Measurements from ENCODE around the gene EXOC7. TPM values are rescaled to one million over a fixed set of nuclear protein-coding genes. Genes with fewer than 3 reads are reported as not detected.
"Not testable (repeated sequence)": the region's sequence is repeated elsewhere in the genome, so short reads cannot be mapped to it uniquely, and the experiment has no call there.

EXOC7 gene
- total and polyA plus RNA-seq, 5 experiments from 2014 or later = 46.0 to 210 (median 62.6) TPM

DNA sequence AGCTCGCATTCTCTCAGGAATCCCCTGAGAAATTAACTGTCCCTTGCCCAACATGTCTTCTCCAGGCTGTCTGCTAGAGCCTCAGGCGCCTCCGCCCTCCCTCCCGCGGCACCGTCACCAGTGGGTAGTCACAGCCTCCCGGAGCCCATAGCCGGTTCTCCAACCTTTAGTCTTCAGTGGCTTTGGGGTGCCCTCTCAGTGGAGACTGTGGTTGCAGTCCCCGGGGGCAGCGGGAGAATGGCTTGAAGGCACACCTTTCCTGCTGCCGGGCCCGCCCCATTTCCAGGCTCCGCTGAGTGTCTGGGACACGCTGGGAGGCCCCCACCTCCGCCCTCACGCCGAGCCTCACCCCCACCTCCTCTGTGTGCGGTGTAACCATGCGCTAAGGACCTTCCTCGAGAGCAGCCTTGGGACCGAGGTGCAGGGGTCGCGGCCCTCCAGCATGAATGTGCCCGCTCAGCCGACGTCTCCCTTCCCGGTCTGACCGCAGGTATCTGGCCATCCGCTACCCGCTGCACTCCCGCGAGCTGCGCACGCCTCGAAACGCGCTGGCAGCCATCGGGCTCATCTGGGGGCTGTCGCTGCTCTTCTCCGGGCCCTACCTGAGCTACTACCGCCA, 27.3 kb downstream of the EXOC7 start:
- Mint-ChIP-seq H3K9me3 (peaks cover 0 to 3% (median 0%) of the 10 kb centered on the region in 9 donors), H3K4me3 (peak overlapping the region; percentile 75 to 94 (median 89)), H3K27me3 (peaks cover 10 to 32% (median 20%) of the 10 kb centered on the region in 5 donors), H3K36me3 (peaks cover 0 to 4% (median 0%) of the 10 kb centered on the region in 3 donors), H3K27ac (peak overlapping the region in 8 of 10 donors; percentile 84 to 97 (median 92)), H3K4me1 (peaks cover 28 to 70% (median 61%) of the 10 kb centered on the region in 4 donors)
- POLR2A ChIA-PET = interaction anchor here (0.5 to 2.4 kb wide), 7 partner anchors 38 to 292 kb away, joined by 3 to 8 read pairs (median 4); partner anchors contain the start of gene UNK
- peak in 2 of 10 donors; percentile 12 to 28 for DNase-seq
- ATAC-seq = no peak

DNA sequence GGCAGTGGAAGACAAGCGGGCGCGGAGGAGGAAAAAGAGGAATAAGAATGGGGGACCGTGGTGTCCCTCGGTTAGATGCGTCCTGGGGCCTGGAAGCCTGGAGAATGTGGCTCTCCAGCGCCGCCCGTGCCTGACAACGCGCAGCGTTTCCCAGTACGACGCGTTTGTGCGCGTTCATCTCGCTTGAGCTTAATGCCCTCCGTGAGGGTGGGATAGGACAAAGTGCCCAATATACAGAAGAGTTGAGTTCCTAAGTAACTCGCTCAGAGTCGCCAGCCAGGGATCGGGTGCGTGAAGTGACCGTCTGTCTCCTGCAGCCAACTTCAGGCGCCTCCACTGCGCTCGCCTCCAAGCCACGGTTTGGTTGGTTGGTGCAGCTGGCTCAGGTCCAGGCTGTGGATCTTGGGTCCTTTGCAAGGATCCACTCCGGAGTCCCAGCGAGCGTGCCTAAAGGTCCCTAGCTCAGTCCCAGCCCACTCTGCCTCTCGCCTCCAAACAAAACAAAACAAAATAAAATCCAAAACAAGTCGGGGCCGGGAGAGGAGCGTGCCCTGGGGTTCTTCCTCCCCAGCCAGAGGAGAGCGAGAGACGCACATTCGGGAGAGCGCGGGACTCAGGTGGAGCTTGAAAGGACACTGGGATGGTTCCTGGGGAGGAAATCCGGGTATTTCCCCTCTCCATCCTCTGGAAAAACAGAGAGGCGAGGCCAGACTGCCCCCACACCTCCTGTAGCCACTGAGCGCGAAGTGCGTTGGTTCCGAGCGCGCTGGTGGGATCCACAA, 28.0 kb downstream of the EXOC7 start:
- peaks cover 29 to 72% (median 67%) of the 10 kb centered on the region in 4 donors for H3K4me1 Mint-ChIP-seq
- H3K27ac Mint-ChIP-seq = peak overlapping the region in 9 of 10 donors; percentile 19 to 81 (median 53)
- ATAC-seq (no peak), DNase-seq (no peak)
- peaks cover 0 to 4% (median 0%) of the 10 kb centered on the region in 3 donors for H3K36me3 Mint-ChIP-seq
- peaks cover 10 to 32% (median 20%) of the 10 kb centered on the region in 5 donors for H3K27me3 Mint-ChIP-seq
- H3K4me3 Mint-ChIP-seq = peak overlapping the region; percentile 75 to 94 (median 86)
- peaks cover 0 to 3% (median 0%) of the 10 kb centered on the region in 9 donors for H3K9me3 Mint-ChIP-seq
- POLR2A ChIA-PET = interaction anchor here (0.5 to 1.6 kb wide), 4 partner anchors 61 to 291 kb away, joined by 3 to 7 read pairs (median 4); partner anchors contain the start of gene UNK

DNA sequence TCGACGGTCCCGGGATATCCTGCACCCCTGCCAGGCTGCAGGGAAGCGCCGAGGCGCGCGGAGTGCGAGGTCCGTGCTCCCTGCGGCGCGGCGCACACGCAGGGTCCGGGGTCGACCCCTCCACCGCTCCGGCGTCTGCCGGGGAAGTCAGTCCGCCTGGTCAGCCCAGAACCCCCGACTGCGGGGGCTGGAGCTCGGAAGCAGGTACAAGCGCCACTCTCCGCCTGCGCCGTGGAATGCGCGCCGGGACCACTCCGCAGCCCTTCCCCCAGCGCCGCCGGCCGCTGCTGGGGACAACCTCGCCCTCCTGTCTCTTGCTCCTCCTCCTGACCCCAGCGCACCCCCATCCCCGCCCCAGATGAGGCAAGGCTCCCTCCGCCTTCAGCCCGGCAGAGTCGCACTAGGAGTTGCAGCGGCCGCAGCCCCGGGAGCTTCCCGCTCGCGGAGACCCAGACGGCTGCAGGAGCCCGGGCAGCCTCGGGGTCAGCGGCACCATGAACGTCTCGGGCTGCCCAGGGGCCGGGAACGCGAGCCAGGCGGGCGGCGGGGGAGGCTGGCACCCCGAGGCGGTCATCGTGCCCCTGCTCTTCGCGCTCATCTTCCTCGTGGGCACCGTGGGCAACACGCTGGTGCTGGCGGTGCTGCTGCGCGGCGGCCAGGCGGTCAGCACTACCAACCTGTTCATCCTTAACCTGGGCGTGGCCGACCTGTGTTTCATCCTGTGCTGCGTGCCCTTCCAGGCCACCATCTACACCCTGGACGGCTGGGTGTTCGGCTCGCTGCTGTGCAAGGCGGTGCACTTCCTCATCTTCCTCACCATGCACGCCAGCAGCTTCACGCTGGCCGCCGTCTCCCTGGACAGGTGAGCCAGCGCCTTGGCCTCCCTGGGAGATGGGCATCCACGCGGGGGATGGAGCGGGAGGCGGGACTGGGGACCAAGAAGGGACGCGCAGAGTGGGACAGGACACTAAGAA, 28.9 kb downstream of the EXOC7 start, which contains the start of gene GALR2:
TSS of gene GALR2 (plus strand) at position 392 of the 974 bp plus-strand sequence. CDS start at position 495, 103 bp downstream.
- H3K27me3 Mint-ChIP-seq = peaks cover 10 to 32% (median 20%) of the 10 kb centered on the region in 5 donors
- H3K36me3 Mint-ChIP-seq = peaks cover 0 to 11% (median 0%) of the 10 kb centered on the region in 3 donors
- peak within 1 kb of the TSS in 8 of 10 donors; percentile 19 to 81 (median 66) for H3K27ac Mint-ChIP-seq
- no peak for ATAC-seq
- POLR2A ChIA-PET = interaction anchor here (1.1 to 1.6 kb wide), 2 partner anchors 28 to 61 kb away, joined by 3 to 5 read pairs; no protein-coding TSS in a partner anchor
- no peak for DNase-seq
- peaks cover 29 to 70% (median 68%) of the 10 kb centered on the region in 4 donors for H3K4me1 Mint-ChIP-seq
- H3K9me3 Mint-ChIP-seq = peaks cover 0 to 3% (median 0%) of the 10 kb centered on the region in 9 donors
- H3K4me3 Mint-ChIP-seq = peak within 1 kb of the TSS; percentile 75 to 94 (median 86)

DNA sequence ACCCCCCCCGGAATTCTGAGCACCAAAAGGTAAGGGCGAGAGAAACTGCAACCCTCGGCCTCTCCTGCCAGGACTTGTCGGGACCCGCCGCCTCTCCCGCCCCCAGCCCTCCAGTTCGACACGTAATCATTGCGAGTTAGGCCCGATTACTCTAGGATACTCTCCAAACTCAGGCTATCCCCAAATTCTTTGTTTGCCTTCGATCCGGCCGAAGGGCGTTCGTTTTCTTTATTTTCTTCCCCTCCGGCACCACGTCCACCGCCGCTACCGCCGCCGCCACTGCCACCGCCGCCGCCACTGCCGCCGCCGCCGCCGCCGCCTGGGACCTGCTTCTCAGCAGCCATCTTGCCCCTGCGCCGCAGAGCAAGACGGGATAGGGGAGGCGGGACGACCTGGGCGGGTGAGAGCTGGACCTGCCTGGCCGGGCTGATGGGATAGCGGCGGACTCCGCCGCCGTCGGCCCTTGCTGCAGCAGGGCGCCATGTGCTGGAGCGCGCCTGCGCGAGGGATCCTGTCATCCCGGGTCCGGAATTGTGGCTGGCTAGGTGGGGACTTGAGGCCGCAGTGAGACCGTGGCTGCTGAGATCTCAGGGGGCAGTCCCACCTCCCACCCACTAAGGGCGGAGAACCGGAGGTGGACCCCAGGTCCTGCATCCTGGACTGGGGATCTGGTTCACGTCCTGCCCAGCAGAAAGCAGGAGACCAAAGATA, 31.3 kb downstream of the EXOC7 start, which contains the start of gene SRP68:
TSS of gene SRP68 (minus strand) at position 370 of the 711 bp plus-strand sequence. CDS start at position 344, 26 bp downstream.
- DNase-seq (peak; percentile 64 to 83 (median 75)), ATAC-seq (peak; percentile 72 to 89)
- Mint-ChIP-seq H3K9me3 (peaks cover 0 to 3% (median 0%) of the 10 kb centered on the region in 9 donors), H3K27me3 (peaks cover 10 to 32% (median 14%) of the 10 kb centered on the region in 5 donors), H3K27ac (peak within 1 kb of the TSS; percentile 85 to 98 (median 96)), H3K4me3 (peak within 1 kb of the TSS; percentile 92 to 98 (median 96)), H3K36me3 (peaks cover 0 to 30% (median 4%) of the 10 kb centered on the region in 3 donors), H3K4me1 (peaks cover 23 to 60% (median 53%) of the 10 kb centered on the region in 4 donors)
- POLR2A ChIA-PET = interaction anchor here (0.5 to 3.4 kb wide), 9 partner anchors 23 to 653 kb away, joined by 3 to 25 read pairs (median 4); partner anchors contain the start of genes EVPL and EXOC7

DNA sequence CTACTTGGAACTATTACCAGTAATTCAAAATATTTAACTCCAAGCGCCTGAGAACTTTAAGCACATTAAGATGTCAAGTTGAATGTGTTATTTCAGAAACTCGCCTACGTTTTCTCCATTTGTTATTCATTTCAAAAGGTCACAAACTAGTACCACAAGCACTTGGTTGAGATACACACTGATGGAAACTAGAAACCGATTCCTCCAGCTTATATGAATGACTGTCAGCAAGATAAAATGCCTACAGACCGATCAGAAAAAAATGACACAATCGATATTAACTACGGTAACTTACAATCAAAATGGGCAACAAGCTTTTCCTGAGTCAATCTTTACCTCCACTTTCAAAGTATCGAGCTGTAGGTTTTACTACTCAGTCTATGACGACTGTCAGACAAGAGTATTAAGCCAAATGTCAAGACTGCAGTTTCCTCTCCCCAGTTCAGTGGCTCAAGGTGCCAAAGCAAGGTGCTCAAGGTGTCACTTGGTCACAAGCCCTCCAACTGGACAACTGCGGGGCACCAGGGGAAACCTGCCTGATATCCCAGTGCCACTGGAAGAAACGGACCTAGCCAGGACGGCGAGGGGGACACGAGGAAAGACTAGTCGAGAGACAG, 31.9 kb downstream of the EXOC7 start:
- peaks cover 0 to 37% (median 6%) of the 10 kb centered on the region in 3 donors for H3K36me3 Mint-ChIP-seq

DNA sequence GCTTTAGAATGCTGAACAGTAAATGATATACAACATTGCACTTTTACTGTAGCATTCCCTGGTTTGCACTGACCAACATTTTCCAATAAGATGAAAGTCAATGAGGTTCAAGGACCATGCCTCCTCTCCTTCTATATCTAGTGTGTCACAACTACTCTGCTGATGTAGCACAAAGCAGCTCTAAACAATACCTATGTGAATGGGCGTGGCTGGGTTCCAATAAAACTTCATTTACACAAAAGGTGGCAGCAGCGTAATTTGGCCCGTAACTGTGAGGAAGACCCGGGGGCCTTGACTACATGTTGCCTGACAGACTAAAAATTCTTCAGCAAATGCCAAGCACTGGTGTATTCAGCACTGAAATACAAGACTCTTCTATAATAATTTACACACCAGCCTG, 37.8 kb downstream of the EXOC7 start:
- H3K4me1 Mint-ChIP-seq = peaks cover 7 to 27% (median 21%) of the 10 kb centered on the region in 4 donors
- POLR2A ChIA-PET = interaction anchor here (0.6 to 1.4 kb wide), 4 partner anchors 8 to 454 kb away, joined by 3 to 5 read pairs (median 4); no protein-coding TSS in a partner anchor
- ATAC-seq (no peak), DNase-seq (no peak)
- H3K9me3 Mint-ChIP-seq = no peaks in the 10 kb centered on the region
- peaks cover 8 to 88% (median 23%) of the 10 kb centered on the region in 3 donors for H3K36me3 Mint-ChIP-seq
- H3K4me3 Mint-ChIP-seq = no peak overlapping the region
- H3K27me3 Mint-ChIP-seq = no peaks in the 10 kb centered on the region
- peak overlapping the region in 3 of 10 donors; percentile 11 to 58 (median 48) for H3K27ac Mint-ChIP-seq

More for the DNA sequence above, 31.9 kb downstream of the EXOC7 start:
- H3K4me1 Mint-ChIP-seq = peaks cover 20 to 56% (median 47%) of the 10 kb centered on the region in 4 donors
- peak overlapping the region; percentile 92 to 98 (median 96) for H3K4me3 Mint-ChIP-seq
- peak overlapping the region; percentile 85 to 98 (median 96) for H3K27ac Mint-ChIP-seq
- no peak for DNase-seq
- ATAC-seq = peak; percentile 4 to 17
- H3K9me3 Mint-ChIP-seq = peaks cover 0 to 3% (median 0%) of the 10 kb centered on the region in 9 donors
- H3K27me3 Mint-ChIP-seq = peaks cover 9 to 29% (median 10%) of the 10 kb centered on the region in 5 donors
- POLR2A ChIA-PET = interaction anchor here (0.5 to 3.4 kb wide), 9 partner anchors 32 to 654 kb away, joined by 3 to 25 read pairs (median 4); partner anchors contain the start of genes EVPL and EXOC7

DNA sequence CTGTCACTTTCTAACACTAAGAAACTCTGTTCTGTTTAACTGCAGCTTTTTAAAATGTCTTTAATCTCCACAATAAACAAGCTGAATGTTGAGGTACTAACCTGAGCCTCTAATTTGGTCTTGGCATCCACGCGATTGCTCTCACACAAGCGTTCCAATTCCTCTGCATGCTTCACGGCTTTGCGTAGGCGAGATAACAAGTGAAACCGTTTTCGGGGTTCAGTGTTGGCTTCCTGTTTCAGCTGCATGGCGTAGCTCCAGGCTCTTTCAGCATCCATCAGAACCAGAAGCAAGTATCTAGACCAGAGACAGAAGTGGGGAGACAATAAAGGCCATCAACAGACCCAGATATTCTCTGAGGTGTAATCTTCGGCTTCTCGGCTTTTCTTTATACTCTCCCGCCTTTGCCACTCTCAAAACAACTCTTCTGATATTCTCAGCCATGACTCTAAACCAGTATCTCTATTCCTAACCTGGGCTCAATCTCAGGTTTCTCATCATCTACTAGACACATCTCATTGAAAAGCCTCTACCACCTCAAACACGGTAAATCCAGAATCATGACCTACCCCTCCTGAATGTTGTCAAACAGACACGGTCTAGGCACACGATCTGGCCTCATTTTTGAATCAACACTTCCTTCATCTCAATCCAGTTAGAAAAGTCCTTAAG, 39.6 kb downstream of the EXOC7 start:
- Mint-ChIP-seq H3K36me3 (peaks cover 13 to 95% (median 32%) of the 10 kb centered on the region in 3 donors), H3K27ac (peak overlapping the region in 8 of 10 donors; percentile 25 to 96 (median 67)), H3K9me3 (no peaks in the 10 kb centered on the region), H3K4me3 (peak overlapping the region in 5 of 10 donors; percentile 17 to 76 (median 30)), H3K4me1 (peaks cover 5 to 17% (median 11%) of the 10 kb centered on the region in 4 donors), H3K27me3 (no peaks in the 10 kb centered on the region)
- DNase-seq (peak in 1 of 10 donors; percentile 59), ATAC-seq (no peak)
- POLR2A ChIA-PET = interaction anchor here (0.5 to 1.8 kb wide), 5 partner anchors 16 to 392 kb away, joined by 3 to 5 read pairs (median 4); no protein-coding TSS in a partner anchor

DNA sequence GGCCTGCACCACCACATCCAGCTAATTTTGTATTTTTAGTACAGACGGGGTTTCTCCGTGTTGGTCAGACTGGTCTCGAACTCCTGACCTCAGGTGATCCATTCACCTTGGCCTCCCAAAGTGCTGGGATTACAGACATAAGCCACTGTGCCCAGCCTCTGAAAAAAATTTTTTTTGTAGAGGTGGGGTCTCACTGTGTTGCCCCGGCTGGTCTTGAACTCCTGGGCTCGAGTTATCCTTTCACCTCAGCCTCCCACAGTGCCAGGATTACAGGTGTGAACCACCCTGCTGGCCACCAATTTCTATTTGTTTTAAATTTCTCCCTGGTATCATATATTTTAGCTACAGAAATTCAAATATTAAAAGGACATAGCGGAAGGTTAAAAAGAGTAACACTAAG, 45.3 kb downstream of the EXOC7 start:
- POLR2A ChIA-PET = interaction anchor here (0.9 to 2.1 kb wide), 3 partner anchors 28 to 44 kb away, joined by 3 to 10 read pairs (median 4); no protein-coding TSS in a partner anchor
- H3K4me3 Mint-ChIP-seq, ATAC-seq, DNase-seq, H3K27me3 Mint-ChIP-seq, H3K9me3 Mint-ChIP-seq: not testable (repeated sequence)
- Mint-ChIP-seq H3K4me1 (peaks cover 0 to 11% (median 4%) of the 10 kb centered on the region in 4 donors), H3K36me3 (peaks cover 5 to 94% (median 26%) of the 10 kb centered on the region in 3 donors), H3K27ac (peak overlapping the region in 1 of 10 donors; percentile 28)

DNA sequence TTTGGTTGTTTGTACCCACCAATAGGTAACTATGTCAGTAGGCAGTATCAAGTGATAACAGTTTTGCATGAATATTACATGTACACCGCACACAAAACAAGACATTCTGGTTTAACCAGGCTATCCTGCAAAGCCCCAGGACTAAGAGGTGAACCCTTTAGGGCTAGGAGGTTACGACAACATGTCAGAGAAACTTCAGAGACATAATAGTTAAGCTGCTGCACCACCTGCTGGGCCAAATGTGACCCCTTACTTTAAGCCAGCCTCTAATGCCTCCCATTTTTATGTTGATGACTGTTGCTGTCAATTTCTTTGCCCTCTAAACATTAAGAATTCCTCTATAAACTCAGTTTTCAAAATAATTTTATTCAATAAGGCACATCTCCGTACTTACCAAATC, 46.7 kb downstream of the EXOC7 start:
- POLR2A ChIA-PET = interaction anchor here (1.1 to 2.1 kb wide), 4 partner anchors 9 to 47 kb away, joined by 3 to 10 read pairs (median 4); no protein-coding TSS in a partner anchor
- ATAC-seq = peak; percentile 63 to 70

More for the DNA sequence above, 46.7 kb downstream of the EXOC7 start:
- H3K27me3 Mint-ChIP-seq = no peaks in the 10 kb centered on the region
- H3K9me3 Mint-ChIP-seq = no peaks in the 10 kb centered on the region
- H3K4me1 Mint-ChIP-seq = peaks cover 0 to 11% (median 4%) of the 10 kb centered on the region in 4 donors
- peaks cover 5 to 96% (median 26%) of the 10 kb centered on the region in 3 donors for H3K36me3 Mint-ChIP-seq
- DNase-seq = peak in 1 of 10 donors; percentile 42
- no peak overlapping the region for H3K4me3 Mint-ChIP-seq
- H3K27ac Mint-ChIP-seq = peak overlapping the region in 2 of 10 donors; percentile 29 to 77
